HEK293 (cell line): Measurements from ENCODE around the gene CAMK2G.

Source experiments
- CTCF ChIP-seq: fragments of 450-650 bp; formaldehyde crosslinking; IDR thresholded peaks from 2 replicates; pipeline ENCODE4 v1.5.1; 2016; ENCODE audit warnings: missing biosample characterization, missing genetic modification characterization
- ZBTB10 ChIP-seq: fragments of 450-650 bp; formaldehyde crosslinking; IDR thresholded peaks from 2 replicates; pipeline ENCODE4 v1.5.1; 2016; ENCODE audit warnings: missing biosample characterization, missing genetic modification characterization

- TF ChIP-seq ZBTB10 (tag by site-specific recombination) (no peak), CTCF (tag by site-specific recombination) (no peak)
Measured at GRCh38 chr10:73878365-73878764, 4.0 kb upstream of the CAMK2G start.
